H1 (cell line): ENCODE measurements around the gene EEF1A2. TPM values are rescaled to one million over a fixed set of nuclear protein-coding genes. Genes with fewer than 3 reads are reported as not detected.

ENCODE experiments used
- CTCF ChIA-PET: fragments of 300-600 bp; sonication (Branson Sonifier 250); formaldehyde crosslinking; loops from one replicate; lab custom pipeline; 2021; ENCODE audit not compliant: partially characterized antibody; lab: Charles Lee
- POLR2A ChIA-PET: fragments of 300-600 bp; sonication (Branson Sonifier 250); formaldehyde crosslinking; loops from one replicate; lab custom pipeline; 2021; ENCODE audit warnings: inconsistent platforms; ENCODE audit not compliant: partially characterized antibody; lab: Charles Lee
- DNase-seq, 2 experiments: peaks; one replicate each; pipeline versions ENCODE4 v3.0.0 to v3.0.0-alpha.2; 2010 to 2022; ENCODE audit warnings: low spot score in 2 of 2, low read depth in 1 of 2, mixed read lengths in 1 of 2
- FAIRE-seq: peaks from 2 replicates; lab custom pipeline; 2011; peaks lifted over from hg19 to GRCh38; lab: Jason Lieb, UNC
- H2AFZ ChIP-seq: 2 replicates; pipeline ENCODE4 v1.8.1; 2012; ENCODE audit warnings: low read length, inconsistent platforms
- H2AK5ac ChIP-seq: 2 replicates; pipeline ENCODE4 v1.6.1; 2013; ENCODE audit warnings: low read depth, low read length
- H2BK120ac ChIP-seq: replicated peaks from 2 replicates; pipeline ENCODE3; 2013; ENCODE audit warnings: low read depth, low read length, inconsistent platforms
- H2BK12ac ChIP-seq: 2 replicates; pipeline ENCODE4 v1.6.1; 2013; ENCODE audit warnings: low read depth, low read length
- H2BK15ac ChIP-seq: 2 replicates; pipeline ENCODE4 v1.6.1; 2013; ENCODE audit warnings: low read length
- H2BK20ac ChIP-seq: 2 replicates; pipeline ENCODE4 v1.6.1; 2013; ENCODE audit warnings: low read length
- H2BK5ac ChIP-seq: 2 replicates; pipeline ENCODE4 v1.6.1; 2013; ENCODE audit warnings: low read depth, low read length
- H3K14ac ChIP-seq: 2 replicates; pipeline ENCODE4 v1.6.1; 2013; ENCODE audit warnings: inconsistent platforms; ENCODE audit not compliant: insufficient read length
- H3K18ac ChIP-seq: 2 replicates; pipeline ENCODE4 v1.6.1; 2013; ENCODE audit warnings: low read length; ENCODE audit errors: extremely low read depth
- H3K23ac ChIP-seq: 2 replicates; pipeline ENCODE4 v1.6.1; 2013; ENCODE audit warnings: inconsistent platforms; ENCODE audit not compliant: insufficient read length
- H3K23me2 ChIP-seq: 2 replicates; pipeline ENCODE4 v1.6.1; 2013; ENCODE audit warnings: low read depth, low read length
- H3K27ac ChIP-seq: 2 replicates; pipeline ENCODE4 v1.6.1; 2011; ENCODE audit warnings: low read depth, low read length, inconsistent platforms
- H3K27me3 ChIP-seq, 4 experiments: replicated peaks in 1 of 4; 1 replicate in 1 of 4; 2 replicates in 3 of 4; pipeline versions ENCODE4 v1.6.1 to v1.8.1; 2011 to 2013; ENCODE audit warnings: low read length in 3 of 4, mild to moderate bottlenecking in 3 of 4, inconsistent platforms in 2 of 4, mixed read lengths in 2 of 4, moderate library complexity in 1 of 4; ENCODE audit not compliant: control insufficient read depth in 3 of 4, insufficient read depth in 3 of 4; ENCODE audit errors: extremely low read depth in 1 of 4
- H3K36me3 ChIP-seq, 4 experiments: 2 replicates each; pipeline versions ENCODE4 v1.6.1 to v1.8.1; 2011 to 2013; ENCODE audit warnings: mild to moderate bottlenecking in 4 of 4, low read length in 3 of 4, moderate library complexity in 2 of 4, control low read depth in 1 of 4, inconsistent platforms in 1 of 4; ENCODE audit not compliant: insufficient read depth in 4 of 4, control insufficient read depth in 2 of 4
- H3K4ac ChIP-seq: replicated peaks from 2 replicates; pipeline ENCODE3; 2013; ENCODE audit warnings: low read length, low read depth, mixed read lengths, inconsistent platforms; ENCODE audit not compliant: insufficient read length
- H3K4me1 ChIP-seq, 4 experiments: replicated peaks in 1 of 4; 1 replicate in 1 of 4; 2 replicates in 3 of 4; pipeline versions ENCODE4 v1.6.1 to v1.8.1; 2011 to 2013; ENCODE audit warnings: low read length in 3 of 4, inconsistent platforms in 2 of 4, mixed read lengths in 1 of 4; ENCODE audit not compliant: insufficient read depth in 4 of 4, control insufficient read depth in 3 of 4
- H3K4me2 ChIP-seq, 2 experiments: 2 replicates each; pipeline versions ENCODE4 v1.6.1 to v1.8.1; 2011 to 2013; ENCODE audit warnings: low read depth in 2 of 2, low read length in 2 of 2, control low read depth in 1 of 2, inconsistent platforms in 1 of 2, mild to moderate bottlenecking in 1 of 2; ENCODE audit not compliant: insufficient read depth in 1 of 2
- H3K4me3 ChIP-seq, 4 experiments: fragments of 200-600, 300-600 bp in 1 of 4; sonication (generic), shearing (Covaris generic), sonication (Bioruptor Twin) in 1 of 4; 2 replicates each; pipeline versions ENCODE4 v1.5.1 to v1.8.1; 2011 to 2016; ENCODE audit warnings: low read length in 4 of 4, low read depth in 3 of 4, control low read depth in 2 of 4, inconsistent platforms in 2 of 4, mild to moderate bottlenecking in 2 of 4, mixed read lengths in 1 of 4, moderate library complexity in 1 of 4; ENCODE audit not compliant: insufficient read depth in 2 of 4; ENCODE audit errors: extremely low read depth in 1 of 4
- H3K56ac ChIP-seq: replicated peaks from 2 replicates; pipeline ENCODE3; 2013; ENCODE audit warnings: low read depth, mild to moderate bottlenecking, mixed read lengths, low read length, inconsistent platforms; ENCODE audit not compliant: insufficient read length
- H3K79me1 ChIP-seq: 2 replicates; pipeline ENCODE4 v1.6.1; 2013; ENCODE audit warnings: low read depth, low read length, control low read depth
- H3K79me2 ChIP-seq, 2 experiments: 2 replicates each; pipeline versions ENCODE4 v1.6.1 to v1.8.1; 2012 to 2013; ENCODE audit warnings: low read length in 2 of 2, mild to moderate bottlenecking in 2 of 2, inconsistent platforms in 1 of 2; ENCODE audit not compliant: insufficient read depth in 2 of 2, control insufficient read depth in 1 of 2
- H3K9ac ChIP-seq, 4 experiments: replicated peaks in 1 of 4; 1 replicate in 1 of 4; 2 replicates in 3 of 4; pipeline versions ENCODE4 v1.6.1 to v1.8.1; 2011 to 2013; ENCODE audit warnings: low read depth in 3 of 4, low read length in 3 of 4, control low read depth in 2 of 4, mild to moderate bottlenecking in 2 of 4, moderate library complexity in 2 of 4, inconsistent platforms in 1 of 4; ENCODE audit errors: extremely low read depth in 1 of 4
- H3K9me3 ChIP-seq, 2 experiments: 2 replicates each; pipeline versions ENCODE4 v1.6.1 to v1.8.1; 2012 to 2013; ENCODE audit warnings: mild to moderate bottlenecking in 2 of 2, moderate library complexity in 2 of 2, control low read depth in 1 of 2, inconsistent platforms in 1 of 2, low read depth in 1 of 2, low read length in 1 of 2, mixed read lengths in 1 of 2; ENCODE audit not compliant: insufficient read depth in 2 of 2
- H4K20me1 ChIP-seq, 2 experiments: replicated peaks in 1 of 2; 2 replicates each; pipeline versions ENCODE3 to v1.8.1; 2011 to 2013; ENCODE audit warnings: inconsistent platforms in 2 of 2, low read length in 2 of 2, mild to moderate bottlenecking in 1 of 2; ENCODE audit not compliant: insufficient read depth in 2 of 2, control insufficient read depth in 1 of 2
- H4K5ac ChIP-seq: 2 replicates; pipeline ENCODE4 v1.6.1; 2013; ENCODE audit warnings: low read length, low read depth, mixed read lengths, inconsistent platforms; ENCODE audit not compliant: insufficient read length
- H4K8ac ChIP-seq: 2 replicates; pipeline ENCODE4 v1.8.0; 2013; ENCODE audit warnings: mild to moderate bottlenecking, moderate library complexity, low read length, inconsistent platforms; ENCODE audit not compliant: insufficient read depth; ENCODE audit errors: extremely low read depth
- H4K91ac ChIP-seq: replicated peaks from 2 replicates; pipeline ENCODE3; 2013; ENCODE audit warnings: low read length, mixed read lengths, inconsistent platforms; ENCODE audit not compliant: insufficient read length
- BACH1 ChIP-seq: IDR thresholded peaks from 2 replicates; pipeline ENCODE4 v1.6.1; 2012; ENCODE audit warnings: low read length, improper control_type of control experiment
- CBX5 ChIP-seq: fragments of 300-800, 300-1000 bp; sonication (generic); IDR thresholded peaks from 2 replicates; pipeline ENCODE4 v1.7.1; 2016; ENCODE audit warnings: antibody characterized with exemption, low read length, low read depth
- EP300 ChIP-seq, 2 experiments: IDR thresholded peaks; 1 replicate in 1 of 2; 2 replicates in 1 of 2; pipeline ENCODE4 v1.6.1; 2011 to 2012; ENCODE audit warnings: low read depth in 2 of 2, low read length in 2 of 2, mild to moderate bottlenecking in 2 of 2, borderline replicate concordance in 1 of 2, inconsistent platforms in 1 of 2, moderate library complexity in 1 of 2
- MAFK ChIP-seq: IDR thresholded peaks from 2 replicates; pipeline ENCODE4 v1.6.1; 2012; ENCODE audit warnings: low read depth, mild to moderate bottlenecking, improper control_type of control experiment, low read length
- NANOG ChIP-seq: IDR thresholded peaks from 2 replicates; pipeline ENCODE4 v1.6.1; 2011; ENCODE audit warnings: low read length, low read depth, mild to moderate bottlenecking, inconsistent platforms; ENCODE audit not compliant: insufficient read depth, poor library complexity, severe bottlenecking
- POU5F1 ChIP-seq: IDR thresholded peaks from 2 replicates; pipeline ENCODE4 v1.6.1; 2011; ENCODE audit warnings: low read depth, mild to moderate bottlenecking, low read length, moderate library complexity
- SAP30 ChIP-seq: fragments of 300-600 bp; sonication (generic); IDR thresholded peaks from 2 replicates; pipeline ENCODE4 v1.7.1; 2012; ENCODE audit warnings: low read length, moderate library complexity, mild to moderate bottlenecking, inconsistent platforms; ENCODE audit not compliant: insufficient read depth, insufficient replicate concordance
- SIN3A ChIP-seq, 2 experiments: IDR thresholded peaks in 1 of 2; conservative IDR thresholded peaks in 1 of 2; 2 replicates each; pipeline ENCODE4 v1.6.1; 2011 to 2012; ENCODE audit warnings: low read length in 2 of 2, improper control_type of control experiment in 1 of 2, low read depth in 1 of 2, mild to moderate bottlenecking in 1 of 2
- SP2 ChIP-seq: IDR thresholded peaks from 2 replicates; pipeline ENCODE4 v1.6.1; 2012; ENCODE audit warnings: mild to moderate bottlenecking, low read length, inconsistent platforms
- TAF7 ChIP-seq: optimal IDR thresholded peaks from 2 replicates; pipeline ENCODE3; 2011; ENCODE audit warnings: low read depth, mild to moderate bottlenecking, inconsistent platforms, low read length, moderate library complexity, borderline replicate concordance
- WGBS, 2 experiments: shearing (Covaris generic) in 1 of 2; methylation state at CpG; one replicate each; pipeline versions ENCODE4 v1.1.6 to v1.1.7; 2013 to 2015; ENCODE audit warnings: low lambda C conversion rate in 2 of 2, mixed read lengths in 2 of 2, inconsistent platforms in 1 of 2, low coverage in 1 of 2, missing lambda C conversion rate in 1 of 2; ENCODE audit not compliant: insufficient replicate concordance in 2 of 2, insufficient coverage in 1 of 2, insufficient read length in 1 of 2; ENCODE audit errors: extremely low coverage in 1 of 2, missing lambda C conversion rate in 1 of 2; 5-methylcytosine and 5-hydroxymethylcytosine counted together
- polyA plus RNA-seq, 7 experiments: library from polyadenylated mRNA; depleted of rRNA in 3 of 7; stranded (reverse) in 5 of 7; unstranded in 2 of 7; fragments of >200 nt in 5 of 7; fragments of 200-250 nt in 2 of 7; gene quantifications; 1 replicate in 5 of 7; 2 replicates in 1 of 7; 4 replicates in 1 of 7; pipeline versions ENCODE4 v1.2.1 to v1.2.3, GENCODE V29; 2011 to 2013; ENCODE audit warnings: missing spikeins in 2 of 7, mixed read lengths in 2 of 7
- total RNA-seq: library from RNA; stranded (reverse); fragmentation: NEBNext Ultra II Directional; extraction: Animal tissue kit (Norgen Biotek cat#: 25700); gene quantifications from 2 replicates; pipeline ENCODE4 v1.2.1, GENCODE V29; 2021
- TF ChIP-seq, protein P1 (sequence below): IDR thresholded peaks from 2 replicates; pipeline ENCODE4 v1.6.1; 2012; ENCODE audit warnings: inconsistent platforms

The EEF1A2 gene
- total and polyA plus RNA-seq, 2 of the 8 experiments (the other 6 are each of a cell fraction or from before 2014, with no cell fraction given): 7.4 to 25.8 TPM

DNA sequence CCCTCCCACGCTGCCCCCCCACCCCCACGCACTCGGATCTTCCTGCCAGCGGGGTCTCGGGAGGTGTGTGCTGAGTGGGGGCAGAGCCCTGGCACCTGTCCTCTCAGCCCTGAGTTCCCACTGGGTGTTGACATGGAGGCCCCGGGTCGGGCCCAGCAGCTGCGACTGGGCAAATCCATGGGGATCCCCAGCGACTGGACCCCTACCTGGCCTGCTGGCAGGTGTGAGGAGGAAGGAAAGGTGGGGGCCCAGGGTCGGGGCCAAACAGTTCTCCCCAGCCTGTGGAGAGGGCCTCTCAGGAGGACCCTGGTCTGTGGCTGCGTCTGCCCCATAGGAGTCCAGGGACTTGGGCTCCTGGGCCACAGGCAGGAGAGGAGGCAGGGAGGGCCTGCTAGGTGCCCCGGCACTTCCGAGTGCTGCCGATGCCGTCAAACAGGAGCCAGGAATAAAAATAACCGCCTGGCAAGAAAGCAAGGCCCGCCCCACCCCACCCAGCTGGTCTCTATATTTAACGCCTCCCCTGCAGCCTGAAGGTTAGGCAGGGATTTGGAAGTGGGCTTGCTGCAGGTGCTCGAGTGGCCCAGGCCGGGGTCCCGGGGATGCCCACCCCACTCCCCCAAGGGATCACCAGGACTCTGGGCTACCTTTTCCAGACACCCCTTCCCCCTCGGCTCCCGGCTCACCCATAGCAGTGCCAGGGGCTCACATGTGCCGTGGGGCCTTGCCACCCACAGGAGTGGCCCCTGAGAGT lies 1.4 kb upstream of the EEF1A2 start:
- Histone ChIP-seq H4K91ac (no peak overlapping the region), H3K23me2 (peaks cover 3% of the 10 kb centered on the region; the same call in 1 of the 2 replicates), H4K20me1 (peaks cover 0 to 4% of the 10 kb centered on the region in 2 experiments), H3K23ac (no peak overlapping the region), H2AFZ (no peak overlapping the region), H2BK20ac (no peak overlapping the region), H2BK120ac (no peak overlapping the region), H2BK5ac (no peak overlapping the region), H3K79me1 (no peaks in the 10 kb centered on the region), H2BK12ac (no peak overlapping the region), H3K9ac (no peak overlapping the region), H3K18ac (no peak overlapping the region), H3K4me1 (peaks cover 0 to 32% (median 21%) of the 10 kb centered on the region in 4 experiments; a peak in 6 of 7 replicates), H3K27ac (no peak overlapping the region), H3K14ac (no peak overlapping the region), H4K5ac (no peak overlapping the region), H4K8ac (no peak overlapping the region), H3K79me2 (no peaks in the 10 kb centered on the region), H2BK15ac (peak overlapping the region; percentile 61; the same call in 1 of the 2 replicates), H3K56ac (no peak overlapping the region), H3K4me2 (peak overlapping the region in 1 of 2 experiments; percentile 60; a peak in 1 of 4 replicates), H3K4me3 (no peak overlapping the region), H3K4ac (no peak overlapping the region), H2AK5ac (no peak overlapping the region), H3K9me3 (no peaks in the 10 kb centered on the region; a peak in 1 of 4 replicates), H3K36me3 (no peaks in the 10 kb centered on the region), H3K27me3 (peaks cover 11 to 42% (median 35%) of the 10 kb centered on the region in 4 experiments)
- ChIA-PET CTCF (no interaction called here), POLR2A (interaction anchor here (1.1 kb wide), 1 partner anchor 21 kb away, joined by 5 read pairs; the partner anchor contains the start of gene PPDPF)
- FAIRE-seq: no peak
- WGBS, 2 experiments: 91% methylated on average over 22 of the region's 24 CpGs; no CpG with 5 or more reads in 1 of the 2 experiments
- DNase-seq: peak in 1 of 2 experiments; percentile 47
- TF ChIP-seq SAP30 (no peak), SIN3A (conservative IDR thresholded peaks at IDR 0.05 in 1 of 2, IDR thresholded peaks at IDR 0.05 in 1 of 2; ENCODE audit: low read depth in 1 of 2, low read length in 2 of 2) (no peak), TAF7 (no peak), SP2 (no peak), POU5F1 (no peak), BACH1 (no peak), CBX5 (no peak), EP300 (IDR thresholded peaks at IDR 0.05; ENCODE audit: borderline replicate concordance in 1 of 2, low read depth in 2 of 2, low read length in 2 of 2) (no peak), NANOG (no peak), MAFK (no peak)
- TF ChIP-seq, protein P1, sequence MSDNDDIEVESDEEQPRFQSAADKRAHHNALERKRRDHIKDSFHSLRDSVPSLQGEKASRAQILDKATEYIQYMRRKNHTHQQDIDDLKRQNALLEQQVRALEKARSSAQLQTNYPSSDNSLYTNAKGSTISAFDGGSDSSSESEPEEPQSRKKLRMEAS: no peak
